ACC112 (cell line): Measurements from ENCODE around the gene USP9Y.

ENCODE experiments used
- H2AFZ ChIP-seq: fragments of 200-600 bp; sonication (generic); one replicate; pipeline ENCODE4 v1.6.0; 2017; ENCODE audit warnings: antibody characterized with exemption, low read length; ENCODE audit not compliant: unreplicated experiment
- H3K27ac ChIP-seq: fragments of 200-600 bp; sonication (generic); 2 replicates; pipeline ENCODE4 v1.5.1; 2014; ENCODE audit warnings: low read depth, mild to moderate bottlenecking, antibody characterized with exemption, low read length, moderate library complexity
- H3K27me3 ChIP-seq: fragments of 200-600 bp; sonication (generic); 2 replicates; pipeline ENCODE4 v1.6.1; 2014; ENCODE audit warnings: mild to moderate bottlenecking, antibody characterized with exemption, low read length, moderate library complexity, mixed read lengths; ENCODE audit not compliant: insufficient read depth
- H3K36me3 ChIP-seq: fragments of 200-600 bp; sonication (generic); 2 replicates; pipeline ENCODE4 v1.6.1; 2016; ENCODE audit warnings: mild to moderate bottlenecking, antibody characterized with exemption, low read length, moderate library complexity, mixed read lengths; ENCODE audit not compliant: insufficient read depth
- H3K4me1 ChIP-seq: fragments of 200-600 bp; sonication (generic); one replicate; pipeline ENCODE4 v1.6.1; 2016; ENCODE audit warnings: low read length, mixed read lengths; ENCODE audit not compliant: insufficient read depth, unreplicated experiment, control insufficient read depth
- H3K4me3 ChIP-seq: fragments of 200-600 bp; sonication (generic); 2 replicates; pipeline ENCODE4 v1.5.1; 2014; ENCODE audit warnings: mild to moderate bottlenecking, low read depth, low read length
- H3K79me2 ChIP-seq: fragments of 200-600 bp; sonication (generic); one replicate; pipeline ENCODE4 v1.6.0; 2016; ENCODE audit warnings: low read length; ENCODE audit not compliant: control insufficient read depth, unreplicated experiment, insufficient read depth

The USP9Y gene

DNA sequence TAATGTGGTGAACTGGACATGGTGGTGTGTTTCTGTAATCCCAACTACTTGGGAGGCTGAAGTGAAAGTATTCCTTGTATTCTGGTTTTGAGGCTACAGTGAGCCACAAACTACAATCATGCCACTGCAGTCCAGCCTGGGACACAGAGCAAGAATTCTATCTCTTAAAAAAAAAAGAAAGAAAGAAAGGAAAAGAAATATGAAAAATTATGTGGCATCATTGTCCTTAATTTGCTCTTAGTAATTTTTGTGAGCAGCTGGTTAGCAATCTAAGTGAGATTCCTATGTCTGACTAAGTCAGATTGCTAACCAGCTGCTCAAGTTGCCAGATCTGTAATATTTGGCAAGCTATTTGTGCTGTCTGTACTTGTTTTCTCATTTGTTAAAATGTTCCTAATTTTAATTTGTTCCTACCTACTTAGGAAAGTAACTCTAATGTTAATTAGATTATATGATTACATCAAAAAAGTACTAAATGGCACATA is 154.8 kb downstream of the USP9Y start:
- H3K27me3 ChIP-seq, result no peaks in the 10 kb centered on the region

DNA sequence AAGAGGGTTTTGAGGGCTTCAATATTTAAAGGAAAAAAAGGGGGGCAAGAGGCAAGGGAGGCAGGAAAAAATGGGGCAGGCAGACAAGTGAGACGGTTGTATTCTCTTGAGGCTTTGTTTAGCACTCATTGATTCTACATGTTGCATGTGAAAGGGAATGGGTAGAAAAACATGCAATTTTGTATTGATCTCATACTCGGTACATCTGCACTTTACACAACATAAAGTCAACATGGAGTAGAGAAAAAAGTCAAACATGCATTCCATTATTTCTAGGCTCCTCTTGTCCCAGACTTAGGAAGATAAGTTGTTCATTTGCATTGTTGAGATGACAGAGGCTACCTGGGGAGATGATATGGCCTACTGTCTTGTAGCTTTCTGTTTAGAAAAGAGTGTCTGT is 166.9 kb downstream of the USP9Y start:
- Histone ChIP-seq H3K27me3 (no peaks in the 10 kb centered on the region), H3K4me3 (no peak overlapping the region), H3K27ac (no peak overlapping the region), H3K36me3 (no peaks in the 10 kb centered on the region), H2AFZ (no peak overlapping the region), H3K79me2 (no peaks in the 10 kb centered on the region), H3K4me1 (no peaks in the 10 kb centered on the region)

More for the DNA sequence above, 154.8 kb downstream of the USP9Y start:
- Histone ChIP-seq H3K79me2 (no peaks in the 10 kb centered on the region), H3K4me1 (no peaks in the 10 kb centered on the region), H3K36me3 (no peaks in the 10 kb centered on the region), H2AFZ (no peak overlapping the region), H3K4me3 (no peak overlapping the region), H3K27ac (no peak overlapping the region)

DNA sequence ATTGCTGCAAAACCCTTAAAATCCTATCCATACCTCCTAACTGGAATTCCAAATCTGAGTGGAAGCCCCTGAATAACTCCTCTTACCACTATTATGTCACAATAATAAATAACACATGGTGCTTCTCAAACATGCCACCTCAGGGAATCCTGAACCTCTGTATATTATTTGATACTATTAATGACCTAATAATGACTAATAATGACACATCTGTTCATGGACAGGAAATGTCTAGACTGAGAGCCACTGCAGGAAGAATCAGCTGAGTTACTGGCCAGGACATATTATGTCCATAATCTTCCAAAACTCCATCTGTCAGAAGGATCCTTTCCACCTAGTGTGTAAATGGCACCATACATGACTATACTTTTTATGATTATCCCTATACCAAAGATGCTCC is 195.9 kb downstream of the USP9Y start:
- no peaks in the 10 kb centered on the region for H3K27me3 ChIP-seq
- no peak overlapping the region for H2AFZ ChIP-seq
- no peak overlapping the region for H3K4me3 ChIP-seq
- no peaks in the 10 kb centered on the region for H3K4me1 ChIP-seq
- no peaks in the 10 kb centered on the region for H3K79me2 ChIP-seq
- H3K27ac ChIP-seq, result no peak overlapping the region
- no peaks in the 10 kb centered on the region for H3K36me3 ChIP-seq

DNA sequence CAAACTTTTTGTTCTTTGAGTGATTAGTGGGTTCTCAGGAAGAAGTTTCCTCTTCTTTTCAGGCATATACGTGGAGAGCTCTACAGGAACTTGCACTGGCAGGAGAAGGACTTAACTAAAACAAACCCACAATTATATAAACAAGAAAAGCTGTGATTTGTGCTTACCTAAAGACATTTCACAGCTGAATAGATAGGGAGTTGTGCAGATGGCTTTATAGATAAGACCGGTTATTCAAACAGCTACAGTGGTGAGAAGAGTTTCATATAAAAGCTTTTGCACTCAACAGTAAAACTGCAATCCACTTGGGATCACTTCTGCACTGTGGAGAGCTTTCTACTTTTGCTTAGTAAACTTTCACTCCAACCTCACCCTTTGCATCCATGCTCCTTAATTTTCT is 197.6 kb downstream of the USP9Y start:
- H3K36me3 ChIP-seq, result no peaks in the 10 kb centered on the region
- no peak overlapping the region for H2AFZ ChIP-seq
- no peak overlapping the region for H3K27ac ChIP-seq
- no peak overlapping the region for H3K4me3 ChIP-seq
- no peaks in the 10 kb centered on the region for H3K79me2 ChIP-seq
- no peaks in the 10 kb centered on the region for H3K27me3 ChIP-seq
- no peaks in the 10 kb centered on the region for H3K4me1 ChIP-seq

DNA sequence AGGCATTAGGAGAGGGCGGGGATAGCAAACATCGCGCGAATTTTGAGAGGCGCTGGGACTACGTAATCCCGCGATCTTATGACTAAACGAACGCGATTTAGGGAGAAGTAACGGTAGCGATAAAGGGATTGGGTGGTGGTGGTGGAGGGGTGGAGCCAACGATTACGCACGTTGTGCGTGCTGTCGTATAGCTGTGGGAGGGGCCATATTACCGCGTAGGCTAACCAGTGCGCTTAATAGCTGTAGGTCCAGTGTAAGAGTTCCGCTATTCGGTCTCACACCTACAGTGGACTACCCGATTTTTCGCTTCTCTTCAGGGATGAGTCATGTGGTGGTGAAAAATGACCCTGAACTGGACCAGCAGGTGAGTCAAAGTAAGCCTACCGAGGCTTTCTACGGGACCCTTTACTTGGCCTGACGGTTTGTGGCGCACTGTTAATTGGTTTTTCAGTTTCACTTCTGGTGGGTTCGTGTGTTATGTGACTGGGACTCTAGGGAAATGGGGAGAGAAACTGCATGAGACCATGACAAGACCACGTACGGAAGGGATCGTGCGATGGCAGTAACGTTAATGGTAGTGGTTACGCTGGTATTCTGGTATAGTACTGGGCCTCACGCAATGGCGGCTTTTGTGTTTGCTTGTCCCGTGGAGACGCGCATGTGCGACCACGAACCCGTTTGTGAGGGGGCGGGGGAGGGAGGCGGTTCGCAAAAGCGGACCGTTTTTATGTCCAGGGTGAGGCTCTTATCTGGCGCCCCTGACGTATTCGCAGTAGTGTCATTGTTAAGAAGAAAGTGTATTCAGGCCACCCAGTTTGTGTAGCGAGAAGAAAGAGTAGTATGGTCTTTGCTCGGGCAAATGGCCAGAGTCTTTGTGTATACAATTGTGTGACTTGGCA is 203.8 kb downstream of the USP9Y start, which contains the start of gene DDX3Y:
TSS of gene DDX3Y (plus strand) at position 251 of the 899 bp plus-strand sequence. CDS start at position 320, 69 bp downstream.
- H2AFZ ChIP-seq, result peak within 1 kb of the TSS; percentile 100

DNA sequence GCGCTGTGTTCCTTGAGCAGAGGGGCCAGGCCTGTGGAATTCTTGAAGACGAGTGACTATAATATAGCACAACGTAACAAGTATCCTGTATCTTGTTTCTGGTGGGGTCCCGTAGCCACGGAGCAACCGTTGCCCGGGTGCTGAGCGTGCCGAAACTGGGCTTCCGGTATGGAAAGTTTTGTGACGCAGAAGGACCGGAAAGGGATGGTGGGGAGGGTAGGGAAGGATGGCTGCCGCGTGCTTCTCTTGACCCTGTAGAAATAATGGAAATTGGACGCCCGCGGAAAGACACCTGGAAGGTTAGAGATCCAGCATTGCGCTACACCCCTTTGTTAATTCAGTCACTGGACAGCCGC is 204.5 kb downstream of the USP9Y start:
- H2AFZ ChIP-seq, result no peak overlapping the region
- H3K27me3 ChIP-seq, result no peaks in the 10 kb centered on the region
- H3K27ac ChIP-seq, result peak overlapping the region; percentile 99
- no peaks in the 10 kb centered on the region for H3K4me1 ChIP-seq
- H3K79me2 ChIP-seq, result peaks cover 58% of the 10 kb centered on the region
- peaks cover 6% of the 10 kb centered on the region; the same call in 1 of the 2 replicates for H3K36me3 ChIP-seq
- H3K4me3 ChIP-seq, result peak overlapping the region; percentile 100

More for the DNA sequence above, 203.8 kb downstream of the USP9Y start, which contains the start of gene DDX3Y:
- Histone ChIP-seq H3K4me1 (no peaks in the 10 kb centered on the region), H3K36me3 (no peaks in the 10 kb centered on the region; the same call in 1 of the 2 replicates), H3K79me2 (peaks cover 52% of the 10 kb centered on the region), H3K27ac (peak within 1 kb of the TSS; percentile 99), H3K27me3 (no peaks in the 10 kb centered on the region), H3K4me3 (peak within 1 kb of the TSS; percentile 100)

DNA sequence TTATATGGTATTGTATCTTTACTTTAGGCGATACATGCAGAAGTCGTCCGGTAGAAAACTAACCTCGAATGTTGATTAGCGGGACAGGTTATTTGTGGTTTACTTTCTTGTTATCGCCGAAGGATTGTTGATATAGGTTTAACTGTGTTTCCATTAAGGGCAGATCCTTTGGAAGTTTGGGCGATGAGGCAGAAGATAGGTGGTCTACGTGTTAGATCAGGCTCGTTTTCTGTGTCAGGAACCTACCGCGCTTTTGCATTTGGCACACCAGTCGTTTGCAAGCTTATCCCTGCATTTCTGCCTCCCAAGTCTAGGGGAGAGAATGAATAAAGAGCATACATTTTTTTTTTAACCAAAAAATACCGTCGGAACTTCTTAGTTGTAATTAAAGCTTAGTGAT is 204.9 kb downstream of the USP9Y start:
- Histone ChIP-seq H3K27me3 (no peaks in the 10 kb centered on the region), H3K4me1 (no peaks in the 10 kb centered on the region), H3K27ac (peak overlapping the region; percentile 99), H3K36me3 (peaks cover 6% of the 10 kb centered on the region; the same call in 1 of the 2 replicates), H3K4me3 (peak overlapping the region; percentile 100), H2AFZ (no peak overlapping the region), H3K79me2 (peaks cover 60% of the 10 kb centered on the region)
